NCI-H2227 (cell line): Measurements from ENCODE around the gene MYO7A.

Experiments used
- DNase-seq: peaks from one replicate; lab custom pipeline; 2025; ENCODE audit not compliant: unreplicated experiment; lab: John Stamatoyannopoulos, UW

MYO7A gene

DNA sequence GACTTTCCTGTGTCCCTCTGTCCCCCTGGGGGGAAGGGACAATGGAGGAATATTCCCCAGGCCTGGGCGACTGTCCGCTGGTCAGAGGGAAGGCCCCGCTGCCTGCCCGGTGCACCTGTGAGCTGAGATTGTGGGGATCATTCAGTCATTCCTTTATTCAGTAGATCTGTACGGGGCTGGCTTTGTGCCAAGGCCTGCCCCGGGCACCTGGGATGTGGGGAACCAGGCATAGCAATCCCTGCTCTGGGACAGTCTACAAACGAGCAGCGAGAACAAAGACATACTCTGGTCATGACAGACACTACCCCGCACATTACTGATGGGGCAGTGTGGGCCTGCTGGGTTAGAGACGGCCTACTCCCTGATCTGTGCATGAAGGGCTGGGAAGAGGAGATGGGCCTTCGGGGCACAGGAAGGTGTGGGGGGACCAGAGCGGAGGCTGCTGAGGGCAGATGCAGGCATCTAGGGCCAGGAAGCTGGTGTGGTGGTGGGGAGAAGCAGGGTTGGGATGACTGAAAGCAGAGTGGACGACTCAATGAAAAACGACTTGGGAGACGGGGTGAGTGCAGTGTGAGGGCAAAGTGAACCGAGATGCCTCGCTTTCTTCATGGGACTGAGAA is 1.8 kb upstream of the MYO7A start:
- no peak for DNase-seq

- peak; percentile 70 for DNase-seq
Observed at GRCh38 chr11:77126861-77127234, 1.2 kb upstream of the MYO7A start.

DNA sequence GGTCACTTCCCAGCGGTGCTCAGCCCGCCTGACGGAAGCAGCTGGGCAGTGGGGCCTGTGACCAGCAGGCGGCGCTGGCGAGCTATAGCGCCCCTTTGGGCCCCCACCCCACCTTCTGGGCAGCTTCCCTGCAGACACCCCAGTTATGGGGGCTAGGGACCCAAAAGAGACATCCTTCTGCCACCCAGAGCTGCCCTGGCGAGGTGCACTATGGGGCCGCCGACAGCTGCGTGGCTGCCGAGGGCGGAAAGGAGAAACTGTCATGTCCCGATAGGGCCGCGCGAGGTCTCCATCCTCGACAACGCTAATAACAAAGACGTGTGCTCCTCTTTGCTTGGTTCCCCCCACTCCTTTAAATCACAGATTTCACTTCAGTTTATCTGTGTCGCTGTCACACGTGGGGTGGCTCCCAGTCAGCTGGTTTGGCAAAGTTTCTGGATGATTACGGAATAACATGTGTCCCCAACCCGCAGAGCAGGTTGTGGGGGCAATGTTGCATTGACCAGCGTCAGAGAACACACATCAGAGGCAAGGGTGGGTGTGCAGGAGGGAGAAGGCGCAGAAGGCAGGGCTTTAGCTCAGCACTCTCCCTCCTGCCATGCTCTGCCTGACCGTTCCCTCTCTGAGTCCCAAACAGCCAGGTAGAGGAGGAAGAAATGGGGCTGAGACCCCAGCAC is 673 bp upstream of the MYO7A start:
- peak; percentile 70 for DNase-seq

GRCh38 chr11:77129069-77129841 is 1.2 kb downstream of the MYO7A start:
- DNase-seq = no peak

DNA sequence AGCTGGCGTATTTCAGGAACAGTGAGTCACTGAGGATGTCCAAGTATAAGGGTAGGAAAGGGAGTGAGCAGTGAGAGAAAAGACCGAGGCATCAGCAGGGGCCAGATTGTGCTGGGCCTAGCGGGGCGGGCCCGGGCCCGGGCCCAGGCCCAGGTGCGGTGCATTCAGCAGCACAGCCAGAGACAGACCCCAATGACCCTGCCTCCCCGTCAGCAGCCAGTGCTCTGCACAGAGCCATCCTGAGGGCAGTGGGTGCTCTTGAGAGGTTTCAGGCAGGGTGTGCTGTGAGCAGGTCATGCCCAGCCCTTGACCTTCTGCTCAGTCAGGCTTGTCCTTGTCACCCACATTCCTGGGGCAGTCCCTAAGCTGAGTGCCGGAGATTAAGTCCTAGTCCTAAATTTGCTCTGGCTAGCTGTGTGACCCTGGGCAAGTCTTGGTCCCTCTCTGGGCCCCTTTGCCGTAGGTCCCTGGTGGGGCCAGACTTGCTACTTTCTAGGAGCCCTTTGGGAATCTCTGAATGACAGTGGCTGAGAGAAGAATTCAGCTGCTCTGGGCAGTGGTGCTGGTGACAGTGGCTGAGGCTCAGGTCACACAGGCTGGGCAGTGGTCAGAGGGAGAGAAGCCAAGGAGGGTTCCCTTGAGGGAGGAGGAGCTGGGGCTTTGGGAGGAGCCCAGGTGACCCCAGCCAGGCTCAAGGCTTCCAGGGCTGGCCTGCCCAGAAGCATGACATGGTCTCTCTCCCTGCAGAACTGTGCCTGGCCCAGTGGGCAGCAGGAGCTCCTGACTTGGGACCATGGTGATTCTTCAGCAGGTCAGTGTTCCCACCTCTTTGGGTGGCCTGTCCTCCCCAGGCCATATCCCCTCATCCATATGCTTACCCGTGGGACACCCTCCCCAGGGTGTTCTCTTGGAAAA is 2.1 kb downstream of the MYO7A start:
- no peak for DNase-seq

DNA sequence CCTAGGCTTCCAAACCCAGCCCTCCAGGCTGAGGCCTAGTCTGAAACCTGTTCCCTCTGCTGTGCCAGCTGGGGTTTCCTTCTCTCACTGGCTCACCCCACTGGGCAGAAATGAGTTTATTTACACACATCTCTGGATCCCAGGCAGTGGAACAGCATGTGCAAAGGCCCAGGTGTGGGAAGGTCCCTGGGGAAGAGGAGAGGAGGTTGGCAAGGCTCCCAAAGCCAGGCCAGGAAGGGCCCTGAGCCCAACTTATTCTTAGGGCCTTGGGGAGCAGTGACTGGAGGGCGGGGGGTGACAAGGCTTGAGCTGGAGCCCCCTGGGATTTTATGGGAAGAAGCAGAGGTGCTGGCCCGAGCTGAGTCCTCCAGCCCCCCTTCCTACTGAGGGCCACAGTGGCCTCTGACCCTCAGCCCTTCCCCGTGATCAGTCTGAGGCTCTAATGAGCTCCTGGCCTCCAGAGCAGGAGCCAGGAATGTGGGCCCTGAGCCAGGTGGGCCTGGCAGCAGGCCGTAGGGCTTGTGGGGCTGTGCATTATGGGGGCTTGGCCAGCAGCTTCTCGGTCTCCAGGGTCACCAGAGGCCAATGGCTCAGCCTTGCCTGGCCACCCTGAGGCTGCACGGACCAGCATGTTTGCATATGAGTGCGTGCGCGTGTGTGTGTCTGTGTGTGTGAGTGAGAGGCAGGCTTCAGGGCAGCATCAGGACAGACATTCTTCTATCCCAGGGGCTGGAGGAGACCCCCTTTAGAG is 2.9 kb downstream of the MYO7A start:
- no peak for DNase-seq

GRCh38 chr11:77131560-77131959 is 3.5 kb downstream of the MYO7A start:
- no peak for DNase-seq

DNA sequence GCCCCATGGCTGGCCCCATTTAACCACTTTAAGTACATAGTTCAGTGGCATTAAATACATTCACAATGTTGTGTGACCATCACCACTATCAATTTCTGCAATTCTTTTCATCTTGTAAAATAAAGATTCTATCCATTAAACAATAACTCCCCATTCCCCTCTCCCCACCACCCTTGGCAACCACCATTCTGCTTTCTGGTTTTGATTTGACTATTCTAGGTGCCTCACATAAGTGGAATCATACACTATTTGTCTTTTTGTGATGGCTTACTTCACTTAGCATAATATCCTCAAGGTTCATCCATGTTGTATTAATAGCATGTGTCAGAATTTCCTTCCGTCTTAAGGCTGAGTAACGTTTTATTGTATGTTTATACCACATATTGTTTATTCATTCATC is 7.0 kb downstream of the MYO7A start:
- no peak for DNase-seq

DNA sequence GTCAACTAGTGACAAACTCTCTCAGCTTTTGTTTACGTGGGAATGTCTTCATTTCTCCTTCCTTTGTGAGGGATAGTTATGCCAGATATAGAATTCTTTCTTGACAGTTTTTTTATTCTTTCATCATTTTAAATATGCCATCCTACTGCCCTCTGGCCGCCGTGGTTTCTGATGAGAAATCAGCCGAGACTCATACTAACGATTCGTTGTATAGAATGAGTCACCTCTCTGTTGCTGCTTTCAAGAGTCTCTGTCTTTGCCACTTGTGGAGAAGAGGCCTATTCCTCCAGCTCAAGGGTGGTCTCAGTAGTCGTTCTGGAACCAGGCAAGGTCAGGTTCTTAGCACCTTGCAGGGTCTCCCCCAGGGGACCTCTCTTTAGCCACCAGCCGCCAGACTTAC is 8.0 kb downstream of the MYO7A start:
- DNase-seq = no peak

DNA sequence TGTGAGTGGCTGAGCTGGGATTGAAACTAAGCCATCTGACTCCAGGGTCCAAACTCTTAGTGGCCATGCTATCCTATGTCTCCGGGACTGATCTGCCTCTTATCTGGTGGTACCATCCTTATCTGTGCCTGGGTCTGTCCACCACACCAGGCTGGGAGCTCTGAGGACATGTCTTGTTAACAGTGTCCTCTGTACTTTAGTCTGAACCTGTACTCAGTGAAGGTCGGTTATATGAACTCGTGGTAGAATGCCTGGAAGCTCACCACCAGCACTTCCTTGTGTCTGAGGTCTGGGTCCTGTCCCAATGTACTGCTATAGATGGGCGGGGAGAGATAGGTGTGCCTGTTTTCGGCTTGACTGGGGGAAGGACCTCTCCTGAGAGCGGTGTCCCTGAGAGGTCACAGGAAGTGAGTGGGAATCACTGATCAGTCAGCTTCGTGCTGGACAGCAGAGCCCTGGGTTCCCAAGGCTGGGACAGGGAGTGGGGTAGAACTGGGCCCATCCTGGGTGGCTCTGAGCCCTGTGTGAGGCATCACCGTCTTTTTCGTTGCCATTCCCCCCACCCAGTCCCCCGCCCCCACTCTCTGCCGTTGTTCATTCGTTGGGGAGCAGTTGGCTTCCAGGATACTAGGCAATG is 8.9 kb downstream of the MYO7A start:
- DNase-seq = no peak

DNA sequence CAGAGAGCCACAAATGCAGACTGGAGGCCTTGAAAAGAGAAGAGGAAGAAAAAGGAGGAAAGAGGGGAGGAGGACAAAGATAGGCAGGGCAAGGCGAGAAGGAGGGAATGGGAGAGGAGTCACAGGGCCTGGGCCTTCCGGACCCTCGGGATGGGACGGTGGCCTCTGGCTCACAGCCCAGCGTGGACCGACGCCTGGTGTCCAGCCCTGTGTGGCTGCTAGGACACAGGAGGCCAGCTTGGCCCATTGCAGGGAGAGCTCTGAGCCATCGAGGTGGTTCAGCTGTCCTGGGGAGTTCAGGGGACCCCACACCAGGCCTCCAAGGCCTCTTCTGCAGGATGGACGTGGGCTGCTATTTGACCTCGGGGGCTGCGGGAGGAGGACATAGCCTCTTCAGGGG is 9.4 kb downstream of the MYO7A start:
- DNase-seq = no peak

DNA sequence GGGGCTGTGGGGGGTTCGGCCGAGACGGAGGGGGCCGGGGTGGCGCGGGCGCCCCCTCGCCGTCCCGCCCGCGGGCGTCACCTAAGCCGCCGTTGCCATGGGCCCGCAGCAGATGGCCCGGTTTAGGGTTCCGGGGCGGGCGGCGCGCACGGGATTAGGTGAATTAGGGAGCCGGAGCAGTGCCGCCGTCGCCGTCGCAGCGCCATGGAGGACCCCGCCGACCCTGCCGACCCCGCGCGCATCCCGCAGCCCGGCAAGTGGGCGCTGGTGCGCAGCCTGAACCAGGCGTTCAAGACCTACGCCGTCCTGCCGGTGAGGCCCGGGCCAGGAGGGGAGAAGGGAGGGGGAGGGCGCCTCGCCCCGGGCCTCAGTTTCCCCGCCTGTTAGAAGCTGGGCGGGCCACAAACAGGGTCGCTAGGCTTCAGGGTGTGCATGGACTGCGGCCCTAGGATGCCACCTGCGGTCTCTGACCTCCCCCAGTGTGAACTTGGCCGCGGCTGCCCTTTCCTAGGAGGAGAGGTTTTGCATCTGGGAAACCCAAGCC is 10.1 kb downstream of the MYO7A start:
- no peak for DNase-seq

GRCh38 chr11:77139201-77139600 is 11.2 kb downstream of the MYO7A start:
- DNase-seq = no peak

GRCh38 chr11:77140231-77140851 is 12.3 kb downstream of the MYO7A start:
- DNase-seq = no peak

DNA sequence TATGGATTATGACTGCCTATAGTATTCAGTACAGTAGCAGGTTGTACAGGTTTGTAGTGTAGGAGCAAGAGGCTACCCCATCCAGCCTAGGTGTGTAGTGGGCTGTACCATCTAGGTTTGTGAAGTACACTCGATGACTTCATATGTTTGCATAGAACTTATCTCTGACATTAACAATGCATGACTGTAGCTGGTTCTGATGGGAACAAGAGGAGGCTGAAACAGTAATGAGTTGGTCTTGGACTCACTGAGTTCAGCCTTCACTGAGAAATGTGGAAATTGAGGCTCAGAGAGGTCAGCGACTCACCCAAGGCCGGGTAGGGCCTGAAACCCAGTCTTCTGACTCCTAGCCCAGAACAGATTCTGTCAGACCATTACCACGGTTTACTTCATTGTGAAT is 13.0 kb downstream of the MYO7A start:
- DNase-seq = no peak

GRCh38 chr11:77141475-77141874 is 13.4 kb downstream of the MYO7A start:
- no peak for DNase-seq

- no peak for DNase-seq
Observed at GRCh38 chr11:77142091-77142975, 14.3 kb downstream of the MYO7A start.

DNA sequence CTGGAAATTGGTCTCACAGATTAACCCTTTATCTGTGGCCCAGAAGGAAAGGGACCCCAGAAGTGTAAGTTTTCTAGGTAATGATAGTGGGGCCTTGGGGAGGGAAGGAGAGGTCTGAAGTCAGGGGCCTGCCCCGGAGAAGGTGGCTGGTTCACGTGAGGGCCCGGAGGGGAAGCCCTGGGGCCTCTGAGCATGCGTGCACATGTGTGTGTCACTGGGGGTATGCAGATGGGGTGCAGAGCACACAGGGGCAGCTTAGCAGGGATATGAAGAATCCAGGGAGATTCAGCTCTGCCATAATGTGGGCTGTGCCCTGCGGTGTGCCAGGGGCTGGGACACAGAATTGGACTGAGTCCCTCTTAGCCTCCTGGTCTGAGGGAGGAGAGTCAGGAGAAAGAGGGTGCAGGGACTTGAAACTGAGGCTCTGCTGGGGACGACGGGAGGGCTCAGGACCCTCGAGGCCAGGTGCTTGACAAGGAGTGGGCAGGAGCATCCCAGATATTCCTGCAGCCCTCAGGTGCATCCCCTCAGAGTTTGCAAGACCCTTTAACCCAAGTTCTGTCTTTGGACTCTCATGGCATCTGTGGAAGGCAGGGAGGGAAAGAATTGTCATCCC is 15.5 kb downstream of the MYO7A start:
- no peak for DNase-seq
